Measurements from ENCODE around the gene DZANK1.

DNA sequence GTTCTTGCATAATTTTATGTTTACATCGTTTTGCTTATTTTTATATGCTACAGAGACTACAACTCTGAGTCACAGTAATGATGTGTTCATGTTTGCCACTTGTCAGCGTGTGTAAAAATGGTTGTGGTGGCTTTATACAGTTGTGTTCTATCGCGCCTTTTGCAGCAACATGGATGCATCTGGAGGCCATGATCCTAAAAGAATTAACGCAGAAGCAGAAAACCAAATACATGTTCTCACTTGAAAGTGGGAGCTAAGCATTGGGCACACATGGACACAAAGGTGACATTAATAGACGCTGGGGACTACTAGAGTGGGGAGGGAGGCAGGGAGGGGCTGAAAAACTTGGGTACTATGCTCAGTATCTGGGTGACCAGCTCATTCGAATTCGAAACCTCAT is 39.9 kb upstream of the DZANK1 start:
- TF ChIP-seq, protein P1, sequence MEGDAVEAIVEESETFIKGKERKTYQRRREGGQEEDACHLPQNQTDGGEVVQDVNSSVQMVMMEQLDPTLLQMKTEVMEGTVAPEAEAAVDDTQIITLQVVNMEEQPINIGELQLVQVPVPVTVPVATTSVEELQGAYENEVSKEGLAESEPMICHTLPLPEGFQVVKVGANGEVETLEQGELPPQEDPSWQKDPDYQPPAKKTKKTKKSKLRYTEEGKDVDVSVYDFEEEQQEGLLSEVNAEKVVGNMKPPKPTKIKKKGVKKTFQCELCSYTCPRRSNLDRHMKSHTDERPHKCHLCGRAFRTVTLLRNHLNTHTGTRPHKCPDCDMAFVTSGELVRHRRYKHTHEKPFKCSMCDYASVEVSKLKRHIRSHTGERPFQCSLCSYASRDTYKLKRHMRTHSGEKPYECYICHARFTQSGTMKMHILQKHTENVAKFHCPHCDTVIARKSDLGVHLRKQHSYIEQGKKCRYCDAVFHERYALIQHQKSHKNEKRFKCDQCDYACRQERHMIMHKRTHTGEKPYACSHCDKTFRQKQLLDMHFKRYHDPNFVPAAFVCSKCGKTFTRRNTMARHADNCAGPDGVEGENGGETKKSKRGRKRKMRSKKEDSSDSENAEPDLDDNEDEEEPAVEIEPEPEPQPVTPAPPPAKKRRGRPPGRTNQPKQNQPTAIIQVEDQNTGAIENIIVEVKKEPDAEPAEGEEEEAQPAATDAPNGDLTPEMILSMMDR (IDR thresholded peaks at IDR 0.05), result no peak
- TF ChIP-seq POLR2A (IDR thresholded peaks at IDR 0.05), result no peak
